ENCODE measurements around the gene KCNT2. TPM values are rescaled to one million over a fixed set of nuclear protein-coding genes. Genes with fewer than 3 reads are reported as not detected.

KCNT2 gene
- total RNA-seq, 2 experiments from 2014 or later: not detected

DNA sequence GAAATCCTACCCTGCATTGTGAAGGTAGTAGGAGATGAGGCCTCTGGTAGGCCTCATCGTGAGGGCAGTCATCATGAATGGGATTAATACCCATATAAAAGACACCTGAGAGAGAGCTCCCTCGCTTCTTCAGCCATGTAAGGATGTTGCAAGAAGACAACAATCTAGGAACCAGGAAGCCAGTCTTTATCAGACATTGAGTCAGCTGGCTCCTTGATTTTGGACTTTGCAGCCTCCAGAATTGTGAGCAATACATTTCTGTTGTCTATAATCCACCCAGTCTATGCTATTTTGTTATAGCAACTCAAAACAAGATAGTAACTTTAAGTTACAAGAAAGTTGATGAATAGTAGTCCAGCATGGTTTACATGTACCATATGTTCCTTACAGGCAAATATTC is 208.5 kb downstream of the KCNT2 start:
- no peaks in the 10 kb centered on the region for H3K9me3 ChIP-seq (ENCODE audit: low read length)
- no peak for TF ChIP-seq EZH2phosphoT487 (IDR thresholded peaks at IDR 0.05; ENCODE audit: borderline replicate concordance, low read depth, low read length)
- TF ChIP-seq, protein P1, sequence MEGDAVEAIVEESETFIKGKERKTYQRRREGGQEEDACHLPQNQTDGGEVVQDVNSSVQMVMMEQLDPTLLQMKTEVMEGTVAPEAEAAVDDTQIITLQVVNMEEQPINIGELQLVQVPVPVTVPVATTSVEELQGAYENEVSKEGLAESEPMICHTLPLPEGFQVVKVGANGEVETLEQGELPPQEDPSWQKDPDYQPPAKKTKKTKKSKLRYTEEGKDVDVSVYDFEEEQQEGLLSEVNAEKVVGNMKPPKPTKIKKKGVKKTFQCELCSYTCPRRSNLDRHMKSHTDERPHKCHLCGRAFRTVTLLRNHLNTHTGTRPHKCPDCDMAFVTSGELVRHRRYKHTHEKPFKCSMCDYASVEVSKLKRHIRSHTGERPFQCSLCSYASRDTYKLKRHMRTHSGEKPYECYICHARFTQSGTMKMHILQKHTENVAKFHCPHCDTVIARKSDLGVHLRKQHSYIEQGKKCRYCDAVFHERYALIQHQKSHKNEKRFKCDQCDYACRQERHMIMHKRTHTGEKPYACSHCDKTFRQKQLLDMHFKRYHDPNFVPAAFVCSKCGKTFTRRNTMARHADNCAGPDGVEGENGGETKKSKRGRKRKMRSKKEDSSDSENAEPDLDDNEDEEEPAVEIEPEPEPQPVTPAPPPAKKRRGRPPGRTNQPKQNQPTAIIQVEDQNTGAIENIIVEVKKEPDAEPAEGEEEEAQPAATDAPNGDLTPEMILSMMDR (conservative IDR thresholded peaks at IDR 0.05; ENCODE audit: low read length): no peak
- POLR2A ChIA-PET: no interaction called here
- no peak overlapping the region for H3K4me2 ChIP-seq (ENCODE audit: low read length)
- H3K79me2 ChIP-seq (ENCODE audit: insufficient read depth, low read depth, low read length): no peaks in the 10 kb centered on the region
- intact Hi-C loops (cut with micrococcal nuclease; ENCODE audit: unreplicated experiment): no loop called here
- CTCF ChIA-PET (ENCODE audit: unreplicated experiment): no interaction called here
- H4K20me1 ChIP-seq (ENCODE audit: insufficient read depth, low read length): no peaks in the 10 kb centered on the region
- no peaks in the 10 kb centered on the region for H3K36me3 ChIP-seq (ENCODE audit: insufficient read depth, low read length)
- H3K4me3 ChIP-seq (ENCODE audit: low read depth, low read length, poor library complexity, severe bottlenecking): no peak overlapping the region
- no peaks in the 10 kb centered on the region for H3K4me1 ChIP-seq (ENCODE audit: insufficient read depth, low read length, poor library complexity, severe bottlenecking)
- BruUV-seq (replicated peaks): no TSS peak
- DNase-seq (ENCODE audit: low spot score): no peak
- no peaks in the 10 kb centered on the region for H3K9me2 ChIP-seq (ENCODE audit: insufficient read depth, low read length)
- H2AFZ ChIP-seq (ENCODE audit: low read length): no peak overlapping the region
- H3K27ac ChIP-seq (ENCODE audit: low read depth, low read length, poor library complexity, severe bottlenecking): no peak overlapping the region

DNA sequence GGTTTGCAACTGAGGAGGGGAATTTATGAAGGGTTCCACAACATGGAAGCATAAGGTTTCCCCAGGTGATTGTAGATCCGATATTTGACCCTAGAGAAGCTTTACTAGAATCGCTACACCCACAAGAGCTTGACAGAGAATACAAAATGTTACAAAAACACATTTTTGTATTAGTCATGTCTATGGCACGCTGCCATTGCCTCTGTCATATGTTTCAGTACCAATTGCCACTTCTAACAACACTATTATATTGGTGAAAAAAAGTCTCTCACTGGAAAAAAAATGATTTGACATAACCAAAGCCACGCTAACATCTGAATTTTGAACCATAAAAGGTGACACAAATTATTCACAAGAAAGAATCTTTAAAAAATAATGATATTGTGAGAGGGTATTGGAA is 214.5 kb downstream of the KCNT2 start:
- Histone ChIP-seq H3K9me2 (ENCODE audit: insufficient read depth, low read length) (no peaks in the 10 kb centered on the region), H2AFZ (ENCODE audit: low read length) (no peak overlapping the region), H3K4me2 (ENCODE audit: low read length) (no peak overlapping the region), H3K4me3 (ENCODE audit: low read depth, low read length, poor library complexity, severe bottlenecking) (no peak overlapping the region), H3K36me3 (ENCODE audit: insufficient read depth, low read length) (no peaks in the 10 kb centered on the region), H3K4me1 (ENCODE audit: insufficient read depth, low read length, poor library complexity, severe bottlenecking) (no peaks in the 10 kb centered on the region), H3K9me3 (ENCODE audit: low read length) (no peaks in the 10 kb centered on the region), H3K27ac (ENCODE audit: low read depth, low read length, poor library complexity, severe bottlenecking) (no peak overlapping the region), H4K20me1 (ENCODE audit: insufficient read depth, low read length) (no peaks in the 10 kb centered on the region), H3K79me2 (ENCODE audit: insufficient read depth, low read depth, low read length) (no peaks in the 10 kb centered on the region)
- TF ChIP-seq, protein P1 (conservative IDR thresholded peaks at IDR 0.05; ENCODE audit: low read length): no peak
- TF ChIP-seq EZH2phosphoT487 (IDR thresholded peaks at IDR 0.05; ENCODE audit: borderline replicate concordance, low read depth, low read length): no peak
- ChIA-PET CTCF (ENCODE audit: unreplicated experiment) (no interaction called here), POLR2A (interaction anchor here (0.6 kb wide), 2 partner anchors 252 to 941 kb away, joined by 3 read pairs; no protein-coding TSS in a partner anchor)
- DNase-seq (ENCODE audit: low spot score): no peak
- intact Hi-C loops (cut with micrococcal nuclease; ENCODE audit: unreplicated experiment): no loop called here
- BruUV-seq (replicated peaks): no TSS peak

DNA sequence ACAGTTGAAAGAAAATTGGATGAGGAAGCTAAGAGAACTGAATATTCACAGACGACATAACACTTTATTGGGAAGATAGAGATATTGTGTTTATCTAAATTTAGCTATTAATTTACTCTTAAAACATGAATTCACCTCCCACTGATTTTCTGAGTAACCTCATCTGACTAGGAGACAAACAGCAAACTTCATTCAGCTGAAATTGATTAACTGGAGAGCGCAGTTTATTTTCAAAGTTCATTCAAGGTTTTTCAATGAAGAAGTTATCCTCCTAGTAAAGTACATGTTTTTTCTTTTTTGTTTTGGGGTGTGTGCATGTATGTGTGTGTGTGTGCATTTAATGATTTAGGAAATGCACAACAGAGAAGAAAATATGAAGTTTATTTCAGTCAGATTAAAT is 215.0 kb downstream of the KCNT2 start:
- Histone ChIP-seq H3K79me2 (ENCODE audit: insufficient read depth, low read depth, low read length) (no peaks in the 10 kb centered on the region), H3K4me2 (ENCODE audit: low read length) (no peak overlapping the region), H3K36me3 (ENCODE audit: insufficient read depth, low read length) (no peaks in the 10 kb centered on the region), H4K20me1 (ENCODE audit: insufficient read depth, low read length) (no peaks in the 10 kb centered on the region), H3K9me2 (ENCODE audit: insufficient read depth, low read length) (no peaks in the 10 kb centered on the region), H3K9me3 (ENCODE audit: low read length) (no peaks in the 10 kb centered on the region), H2AFZ (ENCODE audit: low read length) (no peak overlapping the region), H3K4me1 (ENCODE audit: insufficient read depth, low read length, poor library complexity, severe bottlenecking) (no peaks in the 10 kb centered on the region), H3K27ac (ENCODE audit: low read depth, low read length, poor library complexity, severe bottlenecking) (no peak overlapping the region), H3K4me3 (ENCODE audit: low read depth, low read length, poor library complexity, severe bottlenecking) (no peak overlapping the region)
- DNase-seq (ENCODE audit: low spot score): no peak
- no peak for TF ChIP-seq EZH2phosphoT487 (IDR thresholded peaks at IDR 0.05; ENCODE audit: borderline replicate concordance, low read depth, low read length)
- TF ChIP-seq, protein P1 (conservative IDR thresholded peaks at IDR 0.05; ENCODE audit: low read length): no peak
- intact Hi-C loops (cut with micrococcal nuclease; ENCODE audit: unreplicated experiment): no loop called here
- BruUV-seq (replicated peaks): no TSS peak
- ChIA-PET CTCF (ENCODE audit: unreplicated experiment) (no interaction called here), POLR2A (interaction anchor here (0.6 kb wide), 2 partner anchors 252 to 940 kb away, joined by 3 read pairs; no protein-coding TSS in a partner anchor)
